HepG2 (cell line): ENCODE data around the gene RHOC. TPM values are rescaled to one million over a fixed set of nuclear protein-coding genes. Genes with fewer than 3 reads are reported as not detected.
A peak's percentile ranks its signal among the peaks of the same experiment; 100 is the strongest.

ENCODE experiments used
- HIVEP1 ChIP-seq: sonication (generic); formaldehyde crosslinking; IDR thresholded peaks from 2 replicates; pipeline ENCODE4 v1.4.0; 2020; ENCODE audit warnings: mild to moderate bottlenecking, missing genetic modification reagents
- KDM6A ChIP-seq: IDR thresholded peaks from 2 replicates; pipeline ENCODE4 v1.6.1; 2016; ENCODE audit warnings: low read depth
- MAZ ChIP-seq, 2 experiments: sonication (generic) in 1 of 2; formaldehyde crosslinking in 1 of 2; IDR thresholded peaks; 2 replicates each; pipeline versions ENCODE4 v1.5.0 to v1.6.1; 2012 to 2020; ENCODE audit warnings: low read depth in 2 of 2, mild to moderate bottlenecking in 2 of 2, borderline replicate concordance in 1 of 2, improper control_type of control experiment in 1 of 2, low read length in 1 of 2, missing genetic modification reagents in 1 of 2, moderate library complexity in 1 of 2
- MLXIP ChIP-seq: sonication (generic); formaldehyde crosslinking; IDR thresholded peaks from 2 replicates; pipeline ENCODE4 v1.9.0; 2021; ENCODE audit warnings: missing genetic modification reagents, borderline replicate concordance
- MZF1 ChIP-seq: sonication (generic); formaldehyde crosslinking; IDR thresholded peaks from 2 replicates; pipeline ENCODE4 v1.8.1; 2023; ENCODE audit warnings: mild to moderate bottlenecking, missing genetic modification reagents, borderline replicate concordance
- NR2F1 ChIP-seq, 2 experiments: fragments of 450-650 bp in 1 of 2; formaldehyde crosslinking in 1 of 2; IDR thresholded peaks; 2 replicates each; pipeline versions ENCODE4 v1.5.0 to v1.6.1; 2016 to 2020; ENCODE audit warnings: mild to moderate bottlenecking in 1 of 2, missing compliant biosample characterization in 1 of 2, missing genetic modification reagents in 1 of 2, moderate library complexity in 1 of 2
- PHF8 ChIP-seq: sonication (generic); formaldehyde crosslinking; IDR thresholded peaks from 2 replicates; pipeline ENCODE4 v1.5.0; 2020; ENCODE audit warnings: missing genetic modification reagents
- POLR2G ChIP-seq: fragments of 200-400 bp; formaldehyde crosslinking; IDR thresholded peaks from 2 replicates; pipeline ENCODE4 v1.6.1; 2018; ENCODE audit warnings: mild to moderate bottlenecking, low read depth, low read length, moderate library complexity
- RFX5 ChIP-seq: IDR thresholded peaks from 2 replicates; pipeline ENCODE4 v1.6.1; 2011; ENCODE audit warnings: low read depth, low read length, improper control_type of control experiment
- SRF ChIP-seq: IDR thresholded peaks from 2 replicates; pipeline ENCODE4 v1.6.1; 2011; ENCODE audit warnings: mild to moderate bottlenecking, low read depth, low read length, moderate library complexity
- SSRP1 ChIP-seq: IDR thresholded peaks from 2 replicates; pipeline ENCODE4 v1.6.1; 2016; ENCODE audit warnings: control low read depth
- WIZ ChIP-seq: sonication (generic); formaldehyde crosslinking; IDR thresholded peaks from 2 replicates; pipeline ENCODE4 v1.5.1; 2020; ENCODE audit warnings: mild to moderate bottlenecking, missing genetic modification reagents
- ZBTB25 ChIP-seq: IDR thresholded peaks from 2 replicates; pipeline ENCODE4 v1.6.1; 2018; ENCODE audit warnings: missing genetic modification reagents
- ZNF234 ChIP-seq: sonication (generic); formaldehyde crosslinking; conservative IDR thresholded peaks from 2 replicates; pipeline ENCODE4 v1.5.1; 2020; ENCODE audit warnings: mild to moderate bottlenecking, missing genetic modification reagents
- ZNF652 ChIP-seq: IDR thresholded peaks from 2 replicates; pipeline ENCODE4 v1.6.1; 2016; ENCODE audit warnings: low read depth, borderline replicate concordance
- ZNF674 ChIP-seq: sonication (generic); formaldehyde crosslinking; IDR thresholded peaks from 2 replicates; pipeline ENCODE4 v1.5.0; 2020; ENCODE audit warnings: low read depth, mild to moderate bottlenecking, missing genetic modification reagents
- polyA plus RNA-seq, 8 experiments: library from polyadenylated mRNA; depleted of rRNA in 3 of 8; stranded (reverse) in 7 of 8; unstranded in 1 of 8; fragments of >200 nt; fragmentation: Illumina TruSeq in 4 of 8; extraction: Trizol in 4 of 8; gene quantifications; 2 replicates each; pipeline versions ENCODE4 v1.2.1 to v1.2.3, GENCODE V29; 2011 to 2016; ENCODE audit warnings: low read depth in 4 of 8, missing spikeins in 1 of 8, mixed read lengths in 1 of 8; ENCODE audit not compliant: insufficient read depth in 1 of 8
- total RNA-seq, 5 experiments: library from RNA; depleted of rRNA; stranded (reverse); fragments of >200 nt; fragmentation: Illumina TruSeq; extraction: Trizol; gene quantifications; 2 replicates each; pipeline ENCODE4 v1.2.3, GENCODE V29; 2016; ENCODE audit warnings: low read depth in 1 of 5
- TF ChIP-seq, protein P1 (sequence below), 2 experiments: sonication (generic) in 1 of 2; formaldehyde crosslinking in 1 of 2; IDR thresholded peaks; 2 replicates each; pipeline versions ENCODE4 v1.5.1 to v1.6.1; 2011 to 2020; ENCODE audit warnings: borderline replicate concordance in 1 of 2, low read depth in 1 of 2, low read length in 1 of 2, mild to moderate bottlenecking in 1 of 2, missing genetic modification reagents in 1 of 2, moderate library complexity in 1 of 2
- TF ChIP-seq, protein P2 (sequence below): sonication (generic); formaldehyde crosslinking; IDR thresholded peaks from 2 replicates; pipeline ENCODE4 v1.4.0; 2020; ENCODE audit warnings: missing genetic modification reagents, borderline replicate concordance

RHOC gene
- total and polyA plus RNA-seq, 2 of the 13 experiments (the other 11 are each of a cell fraction or from before 2014, with no cell fraction given), result 64.3 to 182 TPM

- TF ChIP-seq ZNF234 (CRISPR knock-in tag), result no peak
- TF ChIP-seq, protein P1, sequence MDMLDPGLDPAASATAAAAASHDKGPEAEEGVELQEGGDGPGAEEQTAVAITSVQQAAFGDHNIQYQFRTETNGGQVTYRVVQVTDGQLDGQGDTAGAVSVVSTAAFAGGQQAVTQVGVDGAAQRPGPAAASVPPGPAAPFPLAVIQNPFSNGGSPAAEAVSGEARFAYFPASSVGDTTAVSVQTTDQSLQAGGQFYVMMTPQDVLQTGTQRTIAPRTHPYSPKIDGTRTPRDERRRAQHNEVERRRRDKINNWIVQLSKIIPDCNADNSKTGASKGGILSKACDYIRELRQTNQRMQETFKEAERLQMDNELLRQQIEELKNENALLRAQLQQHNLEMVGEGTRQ (IDR thresholded peaks at IDR 0.05; ENCODE audit: low read depth, low read length), result no peak
- TF ChIP-seq, protein P1 (CRISPR knock-in tag; IDR thresholded peaks at IDR 0.05; ENCODE audit: borderline replicate concordance), result no peak
- TF ChIP-seq SRF, result no peak
- TF ChIP-seq RFX5, result no peak
- no peak for TF ChIP-seq PHF8
- TF ChIP-seq MAZ (IDR thresholded peaks at IDR 0.05; ENCODE audit: borderline replicate concordance, low read depth, low read length), result peak; percentile 16; the same call in 1 of the 2 replicates
- no peak for TF ChIP-seq MAZ (CRISPR knock-in tag; IDR thresholded peaks at IDR 0.05; ENCODE audit: low read depth)
- TF ChIP-seq KDM6A (CRISPR knock-in tag), result peak; percentile 38; the same call in 1 of the 2 replicates
- no peak for TF ChIP-seq ZNF674 (CRISPR knock-in tag)
- TF ChIP-seq, protein P2, sequence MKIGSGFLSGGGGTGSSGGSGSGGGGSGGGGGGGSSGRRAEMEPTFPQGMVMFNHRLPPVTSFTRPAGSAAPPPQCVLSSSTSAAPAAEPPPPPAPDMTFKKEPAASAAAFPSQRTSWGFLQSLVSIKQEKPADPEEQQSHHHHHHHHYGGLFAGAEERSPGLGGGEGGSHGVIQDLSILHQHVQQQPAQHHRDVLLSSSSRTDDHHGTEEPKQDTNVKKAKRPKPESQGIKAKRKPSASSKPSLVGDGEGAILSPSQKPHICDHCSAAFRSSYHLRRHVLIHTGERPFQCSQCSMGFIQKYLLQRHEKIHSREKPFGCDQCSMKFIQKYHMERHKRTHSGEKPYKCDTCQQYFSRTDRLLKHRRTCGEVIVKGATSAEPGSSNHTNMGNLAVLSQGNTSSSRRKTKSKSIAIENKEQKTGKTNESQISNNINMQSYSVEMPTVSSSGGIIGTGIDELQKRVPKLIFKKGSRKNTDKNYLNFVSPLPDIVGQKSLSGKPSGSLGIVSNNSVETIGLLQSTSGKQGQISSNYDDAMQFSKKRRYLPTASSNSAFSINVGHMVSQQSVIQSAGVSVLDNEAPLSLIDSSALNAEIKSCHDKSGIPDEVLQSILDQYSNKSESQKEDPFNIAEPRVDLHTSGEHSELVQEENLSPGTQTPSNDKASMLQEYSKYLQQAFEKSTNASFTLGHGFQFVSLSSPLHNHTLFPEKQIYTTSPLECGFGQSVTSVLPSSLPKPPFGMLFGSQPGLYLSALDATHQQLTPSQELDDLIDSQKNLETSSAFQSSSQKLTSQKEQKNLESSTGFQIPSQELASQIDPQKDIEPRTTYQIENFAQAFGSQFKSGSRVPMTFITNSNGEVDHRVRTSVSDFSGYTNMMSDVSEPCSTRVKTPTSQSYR (CRISPR knock-in tag), result peak; percentile 84
- TF ChIP-seq MLXIP (CRISPR knock-in tag), result no peak
- peak; percentile 90; the same call in 1 of the 2 replicates for TF ChIP-seq SSRP1 (CRISPR knock-in tag)
- peak; percentile 24; the same call in 1 of the 2 replicates for TF ChIP-seq MZF1 (CRISPR knock-in tag)
- peak; percentile 57; the same call in 1 of the 2 replicates for TF ChIP-seq HIVEP1 (CRISPR knock-in tag)
- peak; percentile 61 for TF ChIP-seq POLR2G
- TF ChIP-seq NR2F1 (CRISPR knock-in tag; IDR thresholded peaks at IDR 0.05), result peak in 1 of 2 experiments; percentile 34; a peak in 1 of 4 replicates
- no peak for TF ChIP-seq ZNF652 (CRISPR knock-in tag)
- no peak for TF ChIP-seq WIZ (CRISPR knock-in tag)
- TF ChIP-seq ZBTB25 (CRISPR knock-in tag), result no peak
These were observed 6.4 kb downstream of the RHOC start (continued) for GRCh38 chr1:112700290-112701226.
